ENCODE results near the gene ACOT7.
"Not testable (repeated sequence)": the region's sequence is repeated elsewhere in the genome, so short reads cannot be mapped to it uniquely, and the experiment has no call there.

ACOT7 gene

DNA sequence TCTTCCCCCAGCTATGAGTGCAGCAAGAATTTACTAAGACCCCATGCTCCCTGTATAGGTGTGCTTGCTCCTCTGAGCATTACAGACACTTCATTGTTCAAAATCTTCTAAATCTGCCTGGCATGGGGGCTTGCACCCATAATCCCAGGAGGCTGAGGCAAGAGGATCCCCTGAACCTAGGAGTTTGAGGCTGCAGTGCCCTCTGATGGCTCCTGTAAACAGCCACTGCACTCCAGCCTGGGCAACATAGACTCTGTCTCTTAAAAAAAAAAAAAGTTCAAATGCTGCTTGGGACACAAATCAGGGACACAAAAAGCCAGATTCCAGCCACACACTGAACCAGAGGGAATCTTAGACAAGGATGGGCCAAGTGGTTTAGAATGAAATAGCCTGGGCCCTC lies 3.4 kb upstream of the ACOT7 start:
- DNase-seq (ENCODE audit: low read depth), result no peak

DNA sequence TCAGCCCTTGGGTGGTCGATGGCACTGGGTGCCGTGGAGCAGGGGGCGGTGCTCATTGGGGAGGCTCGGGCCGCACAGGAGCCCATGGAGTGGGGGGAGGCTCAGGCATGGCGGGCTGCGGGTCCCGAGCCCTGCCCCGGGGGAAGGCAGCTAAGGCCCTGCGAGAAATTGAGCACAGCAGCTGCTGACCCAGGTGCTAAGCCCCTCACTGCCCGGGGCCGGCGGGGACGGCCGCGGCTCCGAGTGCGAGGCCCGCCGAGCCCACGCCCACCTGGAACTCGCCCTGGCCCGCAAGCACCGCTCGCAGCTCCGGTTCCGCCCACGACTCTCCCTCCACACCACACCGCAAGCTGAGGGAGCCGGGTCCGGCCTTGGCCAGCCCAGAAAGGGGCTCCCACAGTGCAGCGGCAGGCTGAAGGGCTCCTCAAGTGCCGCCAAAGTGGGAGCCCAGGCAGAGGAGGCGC lies 2.2 kb upstream of the ACOT7 start:
- DNase-seq (ENCODE audit: low read depth), result not testable (repeated sequence)

DNA sequence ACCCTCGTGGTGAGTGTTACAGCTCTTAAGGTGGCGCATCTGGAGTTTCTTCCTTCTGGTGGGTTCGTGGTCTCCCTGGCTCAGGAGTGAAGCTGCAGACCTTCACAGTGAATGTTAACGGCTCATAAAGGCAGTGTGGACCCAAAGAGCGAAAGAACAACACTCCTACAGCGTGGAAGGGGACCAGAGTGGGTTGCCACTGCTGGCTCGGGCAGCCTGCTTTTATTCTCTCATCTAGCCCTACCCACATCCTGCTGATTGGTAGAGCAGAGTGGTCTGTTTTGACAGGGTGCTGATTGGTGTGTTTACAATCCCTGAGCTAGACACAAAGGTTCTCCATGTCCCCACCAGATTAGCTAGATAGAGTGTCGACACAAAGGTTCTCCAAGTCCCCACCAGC lies 1.6 kb upstream of the ACOT7 start:
- DNase-seq (ENCODE audit: low read depth), result not testable (repeated sequence)

GRCh38 chr1:6392809-6393399 lies 663 bp downstream of the ACOT7 start:
- no peak for DNase-seq (ENCODE audit: low read depth)

DNA sequence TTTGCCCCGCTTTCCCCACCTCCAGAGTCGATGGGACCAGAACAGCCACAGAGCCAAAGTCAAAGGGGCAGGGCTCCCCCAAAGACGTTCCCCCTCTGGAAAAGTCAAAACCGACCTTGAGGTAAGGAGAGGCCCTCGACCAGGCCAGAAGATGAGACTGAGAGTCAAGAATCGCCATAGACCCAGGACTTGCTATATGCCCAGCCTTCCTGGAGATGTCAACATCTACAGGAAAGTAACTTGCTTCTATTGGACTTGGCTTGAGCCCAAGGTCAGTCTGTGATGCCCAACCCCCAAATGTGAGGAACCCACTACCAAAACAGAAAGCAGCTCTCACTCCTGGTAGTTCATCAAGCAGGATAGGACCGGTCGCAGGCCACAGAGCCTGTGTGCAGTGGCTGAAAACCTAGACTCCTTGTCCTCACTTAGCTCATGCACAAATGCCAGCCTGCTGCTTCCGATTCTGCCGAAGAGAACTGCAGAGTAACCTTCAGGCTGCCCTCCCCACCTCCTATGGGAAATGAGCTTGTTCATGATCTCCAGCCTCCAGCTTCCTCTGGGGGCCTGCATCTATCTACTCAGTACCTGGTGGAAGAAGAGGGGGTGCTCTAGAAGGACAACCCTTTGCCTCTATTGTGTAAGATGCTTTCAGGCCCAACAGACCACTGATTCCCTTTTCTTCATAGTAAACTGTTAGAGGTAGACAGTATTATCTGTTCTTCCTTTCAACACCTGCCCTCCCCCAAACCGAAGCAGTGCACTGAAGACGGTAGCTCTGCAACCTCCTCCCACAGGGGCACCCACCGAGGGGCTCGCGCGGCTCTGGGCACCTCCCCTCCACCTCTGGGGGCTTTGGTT lies 1.4 kb downstream of the ACOT7 start:
- no peak for DNase-seq (ENCODE audit: low read depth)

GRCh38 chr1:6389971-6390370 lies 3.6 kb downstream of the ACOT7 start:
- no peak for DNase-seq (ENCODE audit: low read depth)

DNA sequence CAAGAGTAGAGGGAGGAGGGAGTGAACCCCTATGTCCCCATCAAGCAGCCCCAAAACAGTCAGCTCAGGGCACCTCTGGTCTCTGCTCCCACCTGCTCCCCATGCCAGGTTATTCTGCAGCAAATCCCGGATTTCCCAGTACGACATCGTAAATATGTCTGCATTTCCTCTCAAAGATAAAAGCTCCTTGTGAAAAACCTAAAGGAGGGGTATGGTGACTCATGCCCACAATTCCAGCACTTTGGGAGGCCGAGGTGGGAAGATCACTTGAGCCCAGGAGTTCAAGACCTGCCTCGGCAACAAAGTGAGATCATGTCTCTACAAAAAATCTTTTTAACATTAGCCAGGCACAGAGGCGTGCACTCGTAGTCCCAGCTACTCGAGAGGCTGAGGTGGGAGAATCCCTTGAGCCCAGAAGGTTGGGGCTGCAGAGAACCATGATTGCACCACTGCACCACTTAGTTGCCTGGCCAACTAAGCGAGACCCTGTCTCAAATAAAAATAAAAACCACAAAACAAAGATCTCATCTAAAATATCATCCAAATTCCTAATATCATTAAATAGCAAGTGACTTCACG lies 7.1 kb downstream of the ACOT7 start:
- DNase-seq (ENCODE audit: low read depth), result peak; percentile 52

GRCh38 chr1:6385488-6386191 lies 7.9 kb downstream of the ACOT7 start:
- peak; percentile 87 for DNase-seq (ENCODE audit: low read depth)

- peak; percentile 14 for DNase-seq (ENCODE audit: low read depth)
These were observed 8.6 kb downstream of the ACOT7 start for GRCh38 chr1:6384962-6385361.

DNA sequence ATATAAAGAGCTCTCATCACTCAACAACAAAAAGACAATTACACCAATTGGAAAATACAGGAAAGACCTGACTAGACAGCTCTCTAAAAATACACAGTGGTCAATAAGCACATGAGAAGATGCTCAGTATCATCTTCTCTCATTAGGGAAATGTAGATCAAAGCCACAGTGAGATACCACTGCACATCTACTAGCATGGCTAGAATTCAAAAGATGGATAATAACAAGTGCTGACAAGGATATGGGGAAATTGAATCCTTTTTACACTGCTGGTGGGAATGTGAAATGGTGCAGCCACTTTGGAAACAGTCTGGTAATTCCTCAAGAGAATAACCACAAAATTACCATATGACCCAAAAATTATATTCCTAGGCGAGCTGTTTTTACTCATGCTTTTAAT lies 9.4 kb downstream of the ACOT7 start:
- no peak for DNase-seq (ENCODE audit: low read depth)

DNA sequence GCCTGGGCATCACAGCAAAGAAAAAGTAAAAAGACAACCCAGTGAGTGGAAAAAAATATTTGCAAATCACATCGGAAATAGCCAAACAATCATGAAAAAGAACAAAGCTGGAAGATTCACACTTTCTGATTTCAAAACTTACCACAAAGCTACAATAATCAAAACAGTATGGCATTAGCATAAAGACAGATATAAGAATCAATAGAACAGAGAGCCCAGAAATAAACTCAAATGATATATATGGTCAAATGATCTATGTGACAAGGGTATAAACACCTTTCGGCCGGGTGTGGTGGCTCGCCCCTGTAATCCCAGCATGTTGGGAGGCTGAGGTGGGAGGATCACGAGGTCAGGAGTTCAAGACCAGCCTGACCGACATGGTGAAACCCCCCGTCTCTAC lies 13.5 kb downstream of the ACOT7 start:
- no peak for DNase-seq (ENCODE audit: low read depth)

- DNase-seq (ENCODE audit: low read depth), result no peak
These were observed 15.3 kb downstream of the ACOT7 start for GRCh38 chr1:6378096-6378746.

DNA sequence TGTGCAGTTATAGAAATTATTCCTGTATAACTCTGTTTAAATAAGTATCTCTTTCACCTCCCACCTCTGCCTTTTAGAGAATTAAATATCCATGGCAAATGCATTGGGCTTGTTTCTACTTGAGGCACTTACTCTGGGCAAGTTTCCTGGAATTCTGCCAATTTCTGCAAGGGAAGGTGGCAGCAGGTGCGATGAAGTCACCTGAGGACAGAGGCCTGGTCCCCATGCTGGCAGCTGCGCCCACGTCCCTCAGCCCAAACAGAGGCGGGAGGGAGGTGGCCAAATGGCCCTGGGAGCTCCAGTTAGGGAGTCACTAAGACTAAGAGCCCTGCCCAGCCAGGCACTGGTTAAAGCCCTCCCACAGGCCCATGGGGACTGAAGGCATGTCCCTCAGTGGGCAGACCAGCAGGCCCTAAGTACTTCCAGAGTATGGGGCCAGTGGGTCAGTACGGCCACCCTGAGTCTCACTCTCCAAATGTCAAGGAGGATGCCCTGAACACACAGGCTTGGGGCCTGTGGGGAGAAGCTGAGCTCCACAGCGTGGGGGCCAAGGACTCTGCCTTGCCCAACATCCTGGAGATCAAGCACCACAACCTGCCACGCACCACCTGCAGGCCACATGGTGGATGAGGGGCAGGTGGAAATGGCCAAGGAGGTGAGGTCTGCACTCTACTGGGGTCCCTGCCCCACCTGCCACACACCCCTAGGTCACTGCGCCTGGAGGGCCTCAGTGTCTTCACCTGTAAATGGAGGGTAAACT lies 19.4 kb downstream of the ACOT7 start:
- DNase-seq (ENCODE audit: low read depth), result no peak

DNA sequence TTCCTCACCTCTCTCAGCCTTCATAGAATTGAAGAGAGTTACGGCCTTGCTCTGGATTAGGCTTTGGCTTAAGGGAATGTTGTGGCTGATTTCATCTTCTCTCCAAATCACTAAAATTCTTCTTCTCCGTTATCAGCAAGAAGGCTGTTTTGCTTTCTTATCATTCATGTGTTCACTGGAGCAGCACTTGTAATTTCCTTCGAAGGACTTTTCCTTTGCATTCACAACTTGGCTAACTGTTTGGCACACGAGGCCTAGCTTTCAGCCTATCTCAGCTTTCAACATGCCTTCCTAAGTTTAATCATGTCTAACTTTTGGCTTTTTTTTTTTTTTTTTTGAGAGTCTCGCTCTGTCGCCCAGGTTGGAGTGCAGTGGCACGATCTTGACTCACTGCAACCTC lies 21.3 kb downstream of the ACOT7 start:
- DNase-seq (ENCODE audit: low read depth), result not testable (repeated sequence)

- no peak for DNase-seq (ENCODE audit: low read depth)
These were observed 23.6 kb downstream of the ACOT7 start for GRCh38 chr1:6370006-6370405.

DNA sequence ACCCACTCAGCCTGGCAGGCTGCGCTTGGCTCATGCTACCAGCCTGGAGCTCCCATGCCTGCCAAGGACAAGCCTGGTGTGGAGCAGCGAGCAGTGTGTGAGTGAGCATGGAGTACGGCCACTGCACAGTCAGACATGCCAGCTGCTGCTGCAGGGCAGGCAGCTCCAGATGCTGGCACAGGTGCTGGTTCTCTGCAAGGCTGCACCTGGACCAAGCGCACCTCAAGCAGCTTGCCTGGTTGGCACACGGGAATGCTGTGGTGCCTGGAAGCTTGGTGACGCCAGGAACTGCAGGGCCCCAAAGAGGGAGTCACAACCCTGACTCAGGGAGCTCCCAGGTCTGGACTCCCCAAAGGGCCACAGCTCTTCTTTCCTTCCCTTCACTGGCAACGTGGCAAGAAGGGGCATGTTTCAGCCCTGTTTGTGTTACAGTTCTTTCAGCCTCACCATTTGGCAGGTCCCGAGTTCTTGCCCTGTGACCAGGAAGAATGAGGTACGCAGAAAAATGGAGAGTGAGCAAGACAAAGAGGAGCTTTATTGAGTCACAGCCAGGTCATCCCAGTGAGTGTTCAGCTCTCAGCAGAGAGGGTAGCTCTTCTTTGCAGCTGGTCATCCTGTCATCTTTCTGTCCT lies 26.1 kb downstream of the ACOT7 start:
- no peak for DNase-seq (ENCODE audit: low read depth)

DNA sequence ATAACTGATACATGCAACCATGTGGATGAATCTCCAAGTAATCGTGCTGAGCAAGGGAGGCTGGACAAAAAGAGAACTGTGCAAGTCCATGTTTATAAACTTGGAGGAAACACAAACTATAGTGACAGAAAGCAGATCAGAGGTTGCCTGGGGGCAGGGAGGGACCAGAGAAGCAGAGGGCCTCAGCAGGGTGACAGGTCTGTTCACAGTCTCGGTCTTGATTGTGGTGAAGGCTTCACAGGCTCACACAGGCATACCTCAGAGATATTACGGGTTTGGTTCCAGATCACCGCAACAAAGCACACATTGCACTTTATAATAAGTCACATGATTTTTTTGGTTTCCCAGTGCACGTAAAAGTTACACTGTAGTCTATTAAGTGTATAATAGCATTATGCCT lies 28.5 kb downstream of the ACOT7 start:
- no peak for DNase-seq (ENCODE audit: low read depth)

DNA sequence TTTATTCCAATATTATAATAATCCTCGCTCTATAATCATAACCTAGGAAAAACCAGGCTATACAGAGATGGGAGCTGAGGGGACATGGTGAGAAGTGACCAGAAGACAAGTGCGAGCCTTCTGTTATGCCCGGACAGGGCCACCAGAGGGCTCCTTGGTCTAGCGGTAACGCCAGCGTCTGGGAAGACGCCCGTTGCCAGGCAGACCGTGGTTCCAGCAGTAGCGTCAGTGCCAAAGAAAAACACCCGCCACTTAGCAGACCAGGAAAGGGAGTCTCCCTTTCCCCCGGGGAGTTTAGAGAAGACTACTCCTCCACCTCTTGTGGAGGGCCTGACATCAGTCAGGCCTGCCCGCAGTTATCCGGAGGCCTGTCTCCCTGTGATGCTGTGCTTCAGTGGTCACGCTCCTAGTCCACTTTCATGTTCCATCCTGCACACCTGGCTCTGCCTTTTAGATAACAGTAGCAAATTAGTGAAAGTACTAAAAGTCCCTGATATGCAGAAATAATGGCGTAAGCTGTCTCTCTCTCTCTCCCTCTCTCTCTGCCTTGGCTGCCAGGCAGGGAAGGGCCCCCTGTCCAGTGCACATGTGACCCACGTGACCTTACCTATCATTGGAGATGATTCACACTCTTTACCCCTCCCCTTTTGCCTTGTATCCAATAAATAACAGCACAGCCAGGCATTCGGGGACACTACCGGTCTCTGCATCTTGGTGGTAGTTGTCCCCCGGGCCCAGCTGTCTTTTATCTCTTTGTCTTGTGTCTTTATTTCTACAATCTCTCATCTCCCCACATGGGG lies 30.3 kb downstream of the ACOT7 start:
- DNase-seq (ENCODE audit: low read depth), result peak; percentile 49

DNA sequence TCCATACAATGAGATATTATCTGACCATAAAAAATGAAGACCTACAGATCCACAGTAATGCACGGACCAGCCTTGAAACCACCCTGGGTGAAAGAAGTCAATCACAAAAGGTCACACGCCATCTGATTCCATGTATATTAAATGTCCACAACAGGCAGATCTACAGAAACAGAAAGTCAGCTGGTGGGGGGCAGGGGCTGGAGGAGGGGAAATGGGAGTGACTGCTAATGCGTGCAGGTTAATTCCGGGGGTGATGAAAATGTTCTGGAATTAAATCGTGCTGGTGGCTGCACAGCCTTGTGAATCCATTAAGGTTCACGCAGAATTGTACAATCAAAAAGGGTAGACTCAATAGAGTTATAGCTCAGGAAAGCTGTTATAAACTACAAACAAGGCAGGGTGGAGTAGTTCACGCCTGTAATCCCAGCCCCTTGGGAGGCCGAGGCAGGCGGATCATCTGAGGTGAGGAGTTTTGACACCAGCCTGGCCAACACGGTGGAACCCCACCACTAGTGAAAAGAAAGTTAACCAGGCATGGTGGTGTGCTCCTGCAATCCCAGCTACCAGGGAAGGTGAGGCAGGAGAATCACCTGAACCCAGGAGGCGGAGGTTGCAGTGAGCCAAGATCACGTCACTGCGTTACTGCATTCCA lies 32.3 kb downstream of the ACOT7 start:
- DNase-seq (ENCODE audit: low read depth), result no peak

Measured in iris pigment epithelial cell (primary cell).